GM12878 (cell line): Measurements from ENCODE around the gene FHOD3. TPM values are rescaled to one million over a fixed set of nuclear protein-coding genes. Genes with fewer than 3 reads are reported as not detected.

ENCODE experiments used
- ATAC-seq: fragments of 200-7000 bp; cut with Tn5 transposase; 3 replicates; pipeline ENCODE4 v1.9.1; 2020; ENCODE audit warnings: mild to moderate bottlenecking, moderate library complexity
- BruUV-seq: library from RNA; stranded (reverse); fragments of 400-500 nt; replicated peaks from 2 replicates; lab custom pipeline; 2021; lab: Mats Ljungman, UMichigan
- CTCF ChIA-PET: fragments of 300-600 bp; sonication (Branson Sonifier 250); formaldehyde crosslinking; extraction: SDS; loops from one replicate; lab custom pipeline; 2021; ENCODE audit warnings: inconsistent platforms; lab: Yijun Ruan, JAX
- POLR2A ChIA-PET: fragments of 350-600 bp; formaldehyde crosslinking; extraction: SDS; loops from one replicate; lab custom pipeline; 2021; ENCODE audit warnings: inconsistent platforms; lab: Charles Lee
- RAD21 ChIA-PET: fragments of 300-600 bp; sonication (Branson Sonifier 250); formaldehyde crosslinking; loops from one replicate; lab custom pipeline; 2023; ENCODE audit warnings: antibody characterized with exemption; ENCODE audit not compliant: unreplicated experiment; lab: Charles Lee
- SMC1A ChIA-PET: fragments of 300-600 bp; sonication (Branson Sonifier 250); formaldehyde crosslinking; loops from one replicate; lab custom pipeline; 2023; ENCODE audit not compliant: unreplicated experiment, uncharacterized antibody; lab: Charles Lee
- DNase-seq: peaks from one replicate; pipeline ENCODE4 v3.0.0-alpha.2; 2011; ENCODE audit warnings: low read depth, low spot score
- FAIRE-seq: peaks from 3 replicates; lab custom pipeline; 2011; peaks lifted over from hg19 to GRCh38; lab: Jason Lieb, UNC
- H2AFZ ChIP-seq: 2 replicates; pipeline ENCODE4 v1.6.0; 2011; ENCODE audit warnings: low read depth, low read length, control low read depth; ENCODE audit not compliant: control insufficient read depth
- H3K27ac ChIP-seq: 2 replicates; pipeline ENCODE4 v1.5.1; 2011; ENCODE audit warnings: control low read depth; ENCODE audit not compliant: control insufficient read depth, insufficient read depth
- H3K27me3 ChIP-seq, 2 experiments: replicated peaks in 1 of 2; 2 replicates each; pipeline versions ENCODE4 v1.6.0 to v1.6.1; 2011; ENCODE audit warnings: low read length in 1 of 2; ENCODE audit not compliant: control insufficient read depth in 2 of 2, insufficient read depth in 2 of 2
- H3K36me3 ChIP-seq, 2 experiments: 2 replicates each; pipeline ENCODE4 v1.5.1; 2011; ENCODE audit warnings: low read length in 1 of 2; ENCODE audit not compliant: control insufficient read depth in 2 of 2, insufficient read depth in 2 of 2
- H3K4me1 ChIP-seq: 2 replicates; pipeline ENCODE4 v1.6.1; 2011; ENCODE audit warnings: mild to moderate bottlenecking, low read length, moderate library complexity, mixed read lengths; ENCODE audit not compliant: control insufficient read depth, insufficient read depth
- H3K4me2 ChIP-seq: 2 replicates; pipeline ENCODE4 v1.6.0; 2011; ENCODE audit warnings: control low read depth; ENCODE audit not compliant: control insufficient read depth, insufficient read depth
- H3K4me3 ChIP-seq: fragments of 200-600 bp; sonication (generic); 2 replicates; pipeline ENCODE4 v1.5.1; 2016
- H3K79me2 ChIP-seq: 2 replicates; pipeline ENCODE4 v1.6.0; 2011; ENCODE audit warnings: low read length; ENCODE audit not compliant: control insufficient read depth, insufficient read depth
- H3K9ac ChIP-seq: 2 replicates; pipeline ENCODE4 v1.8.0; 2011; ENCODE audit warnings: low read length, control low read depth, mixed read lengths; ENCODE audit not compliant: control insufficient read depth, insufficient read depth
- H3K9me3 ChIP-seq: replicated peaks from 3 replicates; pipeline ENCODE4 v1.5.1; 2011; ENCODE audit warnings: mild to moderate bottlenecking, low read length; ENCODE audit not compliant: control insufficient read depth, insufficient read depth
- H4K20me1 ChIP-seq: 2 replicates; pipeline ENCODE4 v1.6.0; 2011; ENCODE audit not compliant: control insufficient read depth, insufficient read depth
- CREB1 ChIP-seq: IDR thresholded peaks from 2 replicates; pipeline ENCODE4 v1.6.1; 2012; ENCODE audit warnings: low read depth, mild to moderate bottlenecking, inconsistent platforms
- CTCF ChIP-seq, 3 experiments: IDR thresholded peaks in 2 of 3; conservative IDR thresholded peaks in 1 of 3; 2 replicates each; pipeline ENCODE4 v1.5.1; 2011; ENCODE audit warnings: low read depth in 3 of 3, low read length in 3 of 3, mild to moderate bottlenecking in 3 of 3, control low read depth in 2 of 3, moderate library complexity in 2 of 3, inconsistent platforms in 1 of 3, mixed read lengths in 1 of 3; ENCODE audit not compliant: control insufficient read depth in 2 of 3, insufficient read depth in 1 of 3; ENCODE audit errors: extremely low read depth in 1 of 3
- NFXL1 ChIP-seq: fragments of 450-650 bp; IDR thresholded peaks from 2 replicates; pipeline ENCODE4 v1.6.1; 2017; ENCODE audit warnings: antibody characterized with exemption, mild to moderate bottlenecking, borderline replicate concordance
- PAX8 ChIP-seq: fragments of 450-650 bp; IDR thresholded peaks from 2 replicates; pipeline ENCODE4 v1.6.1; 2017; ENCODE audit warnings: mild to moderate bottlenecking, moderate library complexity
- SIX5 ChIP-seq: IDR thresholded peaks from 2 replicates; pipeline ENCODE4 v1.6.1; 2011; ENCODE audit warnings: mild to moderate bottlenecking, low read depth, low read length, moderate library complexity; ENCODE audit not compliant: severe bottlenecking
- TCF7 ChIP-seq: IDR thresholded peaks from 2 replicates; pipeline ENCODE4 v1.6.1; 2014; ENCODE audit warnings: antibody characterized with exemption, borderline replicate concordance
- WGBS: methylation state at CpG from one replicate; pipeline ENCODE4 v1.1.6; 2016; ENCODE audit warnings: low lambda C conversion rate; ENCODE audit not compliant: insufficient replicate concordance, insufficient coverage; ENCODE audit errors: missing lambda C conversion rate; 5-methylcytosine and 5-hydroxymethylcytosine counted together
- in situ Hi-C: fragments of 300-500 bp; cut with MboI; formaldehyde crosslinking; loops from 9 replicates; pipeline ENCODE4 v1.14.3; 2018; ENCODE audit warnings: mixed read lengths
- intact Hi-C: fragments of 100-400 bp; cut with micrococcal nuclease; formaldehyde crosslinking; loops from one replicate; pipeline ENCODE4 v1.14.2; 2022; ENCODE audit not compliant: unreplicated experiment
- polyA plus RNA-seq, 11 experiments: library from polyadenylated mRNA; depleted of rRNA in 4 of 11; unstranded in 6 of 11; stranded (reverse) in 5 of 11; fragments of >200 nt; fragmentation: Nextera tagmentation in 4 of 11; fragmentation: Illumina TruSeq in 1 of 11; extraction: Ambion mirVana in 4 of 11; extraction: Trizol in 1 of 11; gene quantifications; 1 replicate in 1 of 11; 2 replicates in 10 of 11; pipeline versions ENCODE4 v1.2.1 to v1.2.3, GENCODE V29; 2011 to 2016; ENCODE audit warnings: inconsistent platforms in 2 of 11, missing spikeins in 2 of 11, low read depth in 1 of 11
- total RNA-seq, 4 experiments: library from RNA; depleted of rRNA in 3 of 4; stranded (reverse); fragments of >200 nt in 3 of 4; fragmentation: Illumina TruSeq in 1 of 4; extraction: Trizol in 1 of 4; gene quantifications; 2 replicates each; pipeline versions ENCODE4 v1.2.1 to v1.2.3, GENCODE V29; 2013 to 2021
- TF ChIP-seq, protein P1 (sequence below): IDR thresholded peaks from 2 replicates; pipeline ENCODE4 v1.6.1; 2012; ENCODE audit warnings: low read depth, low read length, improper control_type of control experiment
- TF ChIP-seq, protein P2 (sequence below): IDR thresholded peaks from 2 replicates; pipeline ENCODE4 v1.6.1; 2012; ENCODE audit warnings: improper control_type of control experiment, low read depth, low read length; ENCODE audit not compliant: insufficient replicate concordance
- TF ChIP-seq, protein P3 (sequence below): fragments of 450-650 bp; formaldehyde crosslinking; IDR thresholded peaks from 2 replicates; pipeline ENCODE4 v1.4.0; 2020; ENCODE audit warnings: mild to moderate bottlenecking, moderate library complexity

The FHOD3 gene
- total and polyA plus RNA-seq, 10 of the 15 experiments (the other 5 are each of a cell fraction or from before 2014, with no cell fraction given): 0.77 to 26.7 (median 10.4) TPM

- Histone ChIP-seq H3K36me3 (no peaks in the 10 kb centered on the region; a peak in 2 of 4 replicates), H3K4me3 (no peak overlapping the region), H3K9me3 (peaks cover 2% of the 10 kb centered on the region; the same call in 2 of the 3 replicates), H2AFZ (no peak overlapping the region; the same call in none of the 2 replicates), H3K27ac (no peak overlapping the region), H3K9ac (no peak overlapping the region), H3K79me2 (no peaks in the 10 kb centered on the region), H3K4me1 (peaks cover 8% of the 10 kb centered on the region), H4K20me1 (no peaks in the 10 kb centered on the region), H3K4me2 (no peak overlapping the region), H3K27me3 (no peaks in the 10 kb centered on the region)
- 63% methylated on average over 2 of the region's 2 CpGs for WGBS
- ChIA-PET RAD21 (no interaction called here), SMC1A (no interaction called here), POLR2A (no interaction called here), CTCF (no interaction called here)
- no TSS peak for BruUV-seq
- in situ Hi-C loops: no loop called here
- DNase-seq: no peak
- ATAC-seq: no peak
- FAIRE-seq: no peak
- intact Hi-C loops: no loop called here
- TF ChIP-seq TCF7: no peak
- TF ChIP-seq, protein P1, sequence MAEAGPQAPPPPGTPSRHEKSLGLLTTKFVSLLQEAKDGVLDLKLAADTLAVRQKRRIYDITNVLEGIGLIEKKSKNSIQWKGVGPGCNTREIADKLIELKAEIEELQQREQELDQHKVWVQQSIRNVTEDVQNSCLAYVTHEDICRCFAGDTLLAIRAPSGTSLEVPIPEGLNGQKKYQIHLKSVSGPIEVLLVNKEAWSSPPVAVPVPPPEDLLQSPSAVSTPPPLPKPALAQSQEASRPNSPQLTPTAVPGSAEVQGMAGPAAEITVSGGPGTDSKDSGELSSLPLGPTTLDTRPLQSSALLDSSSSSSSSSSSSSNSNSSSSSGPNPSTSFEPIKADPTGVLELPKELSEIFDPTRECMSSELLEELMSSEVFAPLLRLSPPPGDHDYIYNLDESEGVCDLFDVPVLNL: no peak
- peak; percentile 25; the same call in 1 of the 2 replicates for TF ChIP-seq CREB1
- TF ChIP-seq CTCF (IDR thresholded peaks at IDR 0.05 in 2 of 3, conservative IDR thresholded peaks at IDR 0.05 in 1 of 3; ENCODE audit: control insufficient read depth in 2 of 3, extremely low read depth in 1 of 3, insufficient read depth in 1 of 3, low read depth in 3 of 3, low read length in 3 of 3): 0 out of 6 replicates have a peak, but pooled peaks of 1 of the 3 experiments have one; percentile 5
- no peak for TF ChIP-seq PAX8
- no peak for TF ChIP-seq NFXL1
- TF ChIP-seq, protein P2, sequence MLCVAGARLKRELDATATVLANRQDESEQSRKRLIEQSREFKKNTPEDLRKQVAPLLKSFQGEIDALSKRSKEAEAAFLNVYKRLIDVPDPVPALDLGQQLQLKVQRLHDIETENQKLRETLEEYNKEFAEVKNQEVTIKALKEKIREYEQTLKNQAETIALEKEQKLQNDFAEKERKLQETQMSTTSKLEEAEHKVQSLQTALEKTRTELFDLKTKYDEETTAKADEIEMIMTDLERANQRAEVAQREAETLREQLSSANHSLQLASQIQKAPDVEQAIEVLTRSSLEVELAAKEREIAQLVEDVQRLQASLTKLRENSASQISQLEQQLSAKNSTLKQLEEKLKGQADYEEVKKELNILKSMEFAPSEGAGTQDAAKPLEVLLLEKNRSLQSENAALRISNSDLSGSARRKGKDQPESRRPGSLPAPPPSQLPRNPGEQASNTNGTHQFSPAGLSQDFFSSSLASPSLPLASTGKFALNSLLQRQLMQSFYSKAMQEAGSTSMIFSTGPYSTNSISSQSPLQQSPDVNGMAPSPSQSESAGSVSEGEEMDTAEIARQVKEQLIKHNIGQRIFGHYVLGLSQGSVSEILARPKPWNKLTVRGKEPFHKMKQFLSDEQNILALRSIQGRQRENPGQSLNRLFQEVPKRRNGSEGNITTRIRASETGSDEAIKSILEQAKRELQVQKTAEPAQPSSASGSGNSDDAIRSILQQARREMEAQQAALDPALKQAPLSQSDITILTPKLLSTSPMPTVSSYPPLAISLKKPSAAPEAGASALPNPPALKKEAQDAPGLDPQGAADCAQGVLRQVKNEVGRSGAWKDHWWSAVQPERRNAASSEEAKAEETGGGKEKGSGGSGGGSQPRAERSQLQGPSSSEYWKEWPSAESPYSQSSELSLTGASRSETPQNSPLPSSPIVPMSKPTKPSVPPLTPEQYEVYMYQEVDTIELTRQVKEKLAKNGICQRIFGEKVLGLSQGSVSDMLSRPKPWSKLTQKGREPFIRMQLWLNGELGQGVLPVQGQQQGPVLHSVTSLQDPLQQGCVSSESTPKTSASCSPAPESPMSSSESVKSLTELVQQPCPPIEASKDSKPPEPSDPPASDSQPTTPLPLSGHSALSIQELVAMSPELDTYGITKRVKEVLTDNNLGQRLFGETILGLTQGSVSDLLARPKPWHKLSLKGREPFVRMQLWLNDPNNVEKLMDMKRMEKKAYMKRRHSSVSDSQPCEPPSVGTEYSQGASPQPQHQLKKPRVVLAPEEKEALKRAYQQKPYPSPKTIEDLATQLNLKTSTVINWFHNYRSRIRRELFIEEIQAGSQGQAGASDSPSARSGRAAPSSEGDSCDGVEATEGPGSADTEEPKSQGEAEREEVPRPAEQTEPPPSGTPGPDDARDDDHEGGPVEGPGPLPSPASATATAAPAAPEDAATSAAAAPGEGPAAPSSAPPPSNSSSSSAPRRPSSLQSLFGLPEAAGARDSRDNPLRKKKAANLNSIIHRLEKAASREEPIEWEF: no peak
- TF ChIP-seq, protein P3, sequence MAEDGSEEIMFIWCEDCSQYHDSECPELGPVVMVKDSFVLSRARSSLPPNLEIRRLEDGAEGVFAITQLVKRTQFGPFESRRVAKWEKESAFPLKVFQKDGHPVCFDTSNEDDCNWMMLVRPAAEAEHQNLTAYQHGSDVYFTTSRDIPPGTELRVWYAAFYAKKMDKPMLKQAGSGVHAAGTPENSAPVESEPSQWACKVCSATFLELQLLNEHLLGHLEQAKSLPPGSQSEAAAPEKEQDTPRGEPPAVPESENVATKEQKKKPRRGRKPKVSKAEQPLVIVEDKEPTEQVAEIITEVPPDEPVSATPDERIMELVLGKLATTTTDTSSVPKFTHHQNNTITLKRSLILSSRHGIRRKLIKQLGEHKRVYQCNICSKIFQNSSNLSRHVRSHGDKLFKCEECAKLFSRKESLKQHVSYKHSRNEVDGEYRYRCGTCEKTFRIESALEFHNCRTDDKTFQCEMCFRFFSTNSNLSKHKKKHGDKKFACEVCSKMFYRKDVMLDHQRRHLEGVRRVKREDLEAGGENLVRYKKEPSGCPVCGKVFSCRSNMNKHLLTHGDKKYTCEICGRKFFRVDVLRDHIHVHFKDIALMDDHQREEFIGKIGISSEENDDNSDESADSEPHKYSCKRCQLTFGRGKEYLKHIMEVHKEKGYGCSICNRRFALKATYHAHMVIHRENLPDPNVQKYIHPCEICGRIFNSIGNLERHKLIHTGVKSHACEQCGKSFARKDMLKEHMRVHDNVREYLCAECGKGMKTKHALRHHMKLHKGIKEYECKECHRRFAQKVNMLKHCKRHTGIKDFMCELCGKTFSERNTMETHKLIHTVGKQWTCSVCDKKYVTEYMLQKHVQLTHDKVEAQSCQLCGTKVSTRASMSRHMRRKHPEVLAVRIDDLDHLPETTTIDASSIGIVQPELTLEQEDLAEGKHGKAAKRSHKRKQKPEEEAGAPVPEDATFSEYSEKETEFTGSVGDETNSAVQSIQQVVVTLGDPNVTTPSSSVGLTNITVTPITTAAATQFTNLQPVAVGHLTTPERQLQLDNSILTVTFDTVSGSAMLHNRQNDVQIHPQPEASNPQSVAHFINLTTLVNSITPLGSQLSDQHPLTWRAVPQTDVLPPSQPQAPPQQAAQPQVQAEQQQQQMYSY (CRISPR knock-in tag): no peak
- TF ChIP-seq SIX5: no peak
Observed at GRCh38 chr18:36580266-36580665, 282.8 kb downstream of the FHOD3 start.
